Inflammatory macrophage treated with lipopolysaccharide for 4 hours (primary cell): ENCODE data around the gene MUSK.
"Not testable (repeated sequence)": the region's sequence is repeated elsewhere in the genome, so short reads cannot be mapped to it uniquely, and the experiment has no call there.

Experiments used
- DNase-seq: peaks from one replicate; pipeline ENCODE4 v3.0.0-alpha.2; 2020

The MUSK gene

GRCh38 chr9:110765926-110766325, 97.3 kb downstream of the MUSK start:
- DNase-seq: no peak

DNA sequence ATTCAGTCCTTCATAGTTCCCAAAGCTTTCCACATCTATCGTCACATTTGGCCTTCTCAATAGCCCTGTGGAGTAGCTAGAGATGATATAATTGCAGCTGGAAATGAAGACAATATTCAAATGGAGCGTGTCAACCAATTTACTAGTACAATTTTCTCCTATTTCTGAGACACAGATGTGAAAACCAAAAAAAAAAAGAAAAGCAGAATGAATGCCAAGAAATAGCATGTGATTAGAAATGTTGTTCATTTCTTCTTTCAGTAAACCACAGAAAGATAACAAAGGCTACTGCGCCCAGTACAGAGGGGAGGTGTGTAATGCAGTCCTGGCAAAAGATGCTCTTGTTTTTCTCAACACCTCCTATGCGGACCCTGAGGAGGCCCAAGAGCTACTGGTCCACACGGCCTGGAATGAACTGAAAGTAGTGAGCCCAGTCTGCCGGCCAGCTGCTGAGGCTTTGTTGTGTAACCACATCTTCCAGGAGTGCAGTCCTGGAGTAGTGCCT, 99.0 kb downstream of the MUSK start:
- no peak for DNase-seq

DNA sequence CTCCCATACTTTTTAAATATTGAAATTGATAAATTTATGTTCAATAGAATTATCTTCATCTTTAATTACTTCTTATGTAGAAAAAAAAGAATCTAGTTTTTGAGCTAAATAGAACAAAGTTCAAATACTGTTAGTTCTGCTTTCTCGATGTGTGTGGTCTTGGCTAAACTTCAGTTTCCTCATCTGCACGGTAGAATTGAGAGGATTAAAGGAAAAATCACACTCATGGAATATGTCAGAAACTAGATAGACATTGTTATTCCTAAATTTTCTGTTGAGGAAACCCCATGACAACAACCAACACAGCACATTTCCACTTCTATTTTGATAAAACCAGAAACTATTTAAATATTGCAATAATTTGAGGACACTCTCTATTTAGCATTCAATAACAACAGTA, 100.3 kb downstream of the MUSK start:
- DNase-seq: peak; percentile 34

- DNase-seq: no peak
Measured at GRCh38 chr9:110769667-110770066, 101.1 kb downstream of the MUSK start.

GRCh38 chr9:110775724-110776123, 107.1 kb downstream of the MUSK start:
- DNase-seq: no peak

DNA sequence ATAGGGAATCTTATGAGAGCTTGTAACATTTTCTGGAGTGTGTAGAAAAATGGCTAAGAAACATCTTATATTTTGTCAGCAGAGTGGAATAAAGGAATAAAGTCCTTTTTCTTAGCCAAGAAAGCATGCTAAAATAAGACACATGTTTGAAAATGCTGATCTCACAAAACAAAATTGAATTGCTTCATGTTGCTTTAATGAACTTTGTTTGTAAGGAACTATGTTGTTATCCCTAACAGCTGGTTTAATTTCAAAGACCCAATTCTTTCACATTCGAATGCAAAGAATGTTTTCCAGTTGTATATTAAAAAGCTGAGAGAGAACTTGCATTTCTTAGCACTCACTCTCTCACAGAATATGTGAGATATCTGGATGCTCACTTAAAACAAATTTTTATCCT, 107.6 kb downstream of the MUSK start:
- no peak for DNase-seq

- DNase-seq: no peak
Measured at GRCh38 chr9:110777196-110777875, 108.7 kb downstream of the MUSK start.

DNA sequence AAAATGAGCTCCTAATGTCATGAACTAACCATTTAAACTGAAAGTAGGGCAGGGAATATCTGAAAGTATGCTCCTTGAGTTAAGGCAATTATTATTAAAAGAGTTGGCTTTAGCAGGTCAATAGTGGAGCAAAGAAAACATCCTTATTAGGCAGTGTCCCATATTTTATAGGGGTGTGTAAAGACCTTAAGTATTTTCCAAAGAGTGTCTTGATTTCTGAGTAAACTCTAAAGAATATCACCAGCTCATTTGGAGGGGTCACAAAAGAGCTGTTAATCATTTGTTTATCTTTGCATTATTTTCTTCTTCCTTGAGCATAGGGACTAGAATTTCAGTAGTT, 109.3 kb downstream of the MUSK start:
- no peak for DNase-seq

DNA sequence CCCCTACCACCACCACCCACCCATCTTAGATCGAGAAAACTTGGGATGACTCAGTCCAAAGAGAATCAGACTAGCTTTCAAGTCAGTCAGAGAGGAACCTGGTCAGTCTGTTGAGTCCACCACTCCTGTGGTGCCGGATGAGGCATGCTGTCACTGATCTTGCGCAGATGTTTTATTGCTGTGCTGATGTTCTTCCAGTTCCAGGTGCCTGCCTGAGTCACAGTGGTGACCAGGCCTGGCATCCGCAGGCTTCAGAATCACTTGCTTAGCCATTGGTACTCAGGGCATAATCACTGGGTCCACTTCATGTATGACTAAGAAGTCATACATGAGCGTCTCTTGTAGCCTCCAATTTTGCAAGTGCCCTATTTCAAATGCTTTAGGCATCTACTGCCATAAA, 114.1 kb downstream of the MUSK start:
- no peak for DNase-seq

GRCh38 chr9:110784309-110784708, 115.7 kb downstream of the MUSK start:
- no peak for DNase-seq

DNA sequence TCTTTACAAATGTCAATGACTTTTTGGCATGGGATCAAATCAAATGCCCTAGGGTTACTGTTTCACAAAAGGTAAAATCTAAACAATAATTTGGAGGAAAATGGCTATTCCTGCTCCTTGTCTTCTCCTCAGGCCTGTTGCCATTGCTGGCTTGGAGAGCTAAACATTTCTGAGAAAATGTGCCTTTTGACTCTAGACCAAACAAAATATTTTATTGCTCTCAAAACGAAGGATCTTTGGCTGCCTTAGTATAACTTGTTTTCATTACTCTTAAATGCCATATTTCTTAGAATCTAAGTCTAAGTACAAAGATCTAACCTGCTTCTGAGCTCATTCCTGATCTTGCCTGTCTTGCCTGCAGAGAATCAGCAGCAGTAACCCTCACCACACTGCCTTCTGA, 116.6 kb downstream of the MUSK start:
- no peak for DNase-seq

DNA sequence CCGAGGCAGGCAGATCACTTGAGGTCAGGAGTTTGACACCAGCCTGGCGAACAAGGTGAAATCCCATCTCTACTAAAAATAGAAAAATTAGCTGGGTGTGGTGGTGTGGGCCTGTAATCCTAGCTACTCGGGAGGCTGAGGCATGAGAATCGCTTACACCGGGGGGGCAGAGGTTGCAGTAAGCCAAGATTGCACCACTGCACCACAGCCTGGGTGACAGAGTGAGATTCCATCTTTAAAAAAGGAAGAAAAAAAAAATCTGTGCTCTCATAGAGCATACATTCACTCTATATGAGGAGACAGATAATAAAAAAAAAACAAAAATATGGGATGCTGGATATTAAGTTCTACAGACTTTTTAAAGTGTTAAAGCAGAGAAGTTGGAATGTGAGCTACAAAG, 119.8 kb downstream of the MUSK start:
- DNase-seq: not testable (repeated sequence)

- DNase-seq: no peak
Measured at GRCh38 chr9:110788871-110789270, 120.3 kb downstream of the MUSK start.

DNA sequence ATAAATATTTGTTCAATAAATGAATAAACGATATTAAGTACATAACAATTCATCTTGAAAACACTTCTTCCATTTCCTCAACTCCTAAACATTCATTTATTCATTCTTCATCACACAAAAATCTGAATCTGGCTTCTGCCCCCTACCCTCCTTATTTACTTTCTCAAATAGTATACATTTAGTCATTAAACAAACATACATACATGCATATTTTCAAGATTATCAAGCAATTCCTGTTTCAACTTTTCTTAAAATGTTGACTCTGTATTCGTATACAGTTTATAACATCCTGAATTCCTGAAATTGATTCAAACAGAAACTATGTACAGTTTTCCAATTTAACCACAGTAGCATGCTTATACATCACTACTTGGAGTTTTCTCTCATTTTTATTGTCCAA, 129.0 kb downstream of the MUSK start:
- DNase-seq: no peak

DNA sequence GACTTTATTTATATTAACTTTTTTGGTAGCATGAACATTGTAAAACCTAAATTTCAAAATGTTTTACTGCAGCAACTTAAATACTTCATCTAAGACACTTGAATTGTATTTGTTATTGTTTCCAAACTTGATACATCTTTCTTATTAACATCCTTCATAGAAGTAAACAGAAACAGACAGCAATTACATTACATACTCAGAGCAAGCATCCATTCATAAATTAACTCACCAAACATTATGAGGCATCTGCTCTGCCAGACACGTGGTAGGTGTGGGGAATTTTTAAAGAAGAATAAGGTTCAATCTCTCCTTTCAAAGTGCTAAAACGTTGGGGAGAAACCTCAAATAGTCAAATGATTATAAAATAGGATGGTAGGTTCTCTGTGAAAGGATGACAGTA, 130.8 kb downstream of the MUSK start:
- DNase-seq: no peak

GRCh38 chr9:110801426-110801825, 132.8 kb downstream of the MUSK start:
- peak; percentile 47 for DNase-seq

DNA sequence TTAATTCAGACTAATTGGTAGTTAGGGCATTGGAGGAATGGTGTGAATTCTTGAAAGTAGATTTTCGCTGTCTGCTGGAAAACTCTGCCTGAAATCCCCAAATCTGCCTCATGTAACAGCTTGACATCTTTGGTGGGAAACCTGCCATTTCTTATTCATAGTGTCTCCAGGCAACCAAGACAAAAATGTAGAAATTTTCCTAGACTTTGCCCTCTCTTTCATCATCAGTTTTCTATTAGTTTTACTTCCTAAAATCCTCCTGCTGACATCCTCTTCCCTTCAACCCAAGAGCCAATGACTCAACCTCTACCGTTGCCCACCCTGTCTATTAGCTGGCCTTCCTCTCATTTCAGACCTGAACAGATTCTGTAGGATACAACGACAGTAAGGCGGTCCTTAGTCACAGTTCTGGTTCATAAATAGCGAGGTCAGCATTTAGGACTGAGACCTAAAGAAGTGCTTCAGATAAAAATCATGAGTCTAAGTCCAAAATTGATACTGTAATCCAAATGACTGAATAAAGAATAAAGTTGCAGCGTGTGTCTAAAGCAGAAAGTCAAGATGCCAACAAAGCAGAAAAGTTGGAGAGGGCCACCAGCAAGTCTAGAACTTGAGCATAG, 133.9 kb downstream of the MUSK start:
- peak; percentile 93 for DNase-seq

GRCh38 chr9:110807956-110808598, 139.5 kb downstream of the MUSK start:
- no peak for DNase-seq

DNA sequence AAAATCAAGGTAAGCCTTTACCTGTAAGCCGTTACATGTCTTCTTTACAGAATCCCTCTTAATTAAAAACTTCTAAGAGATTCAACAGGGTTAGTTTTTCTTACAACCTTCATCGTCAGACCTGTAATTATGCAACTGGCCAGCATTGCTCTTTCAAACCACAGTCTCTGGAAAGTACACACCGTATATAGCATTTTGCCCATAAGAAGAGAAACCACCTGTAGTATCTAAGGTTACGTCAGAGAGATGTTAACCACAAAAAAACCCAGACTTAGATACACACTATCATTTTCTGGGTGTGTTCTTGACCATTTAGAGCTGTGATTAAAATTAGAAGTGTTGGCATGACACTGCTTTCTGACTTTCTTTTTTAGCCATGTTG, 140.0 kb downstream of the MUSK start:
- no peak for DNase-seq

- no peak for DNase-seq
Measured at GRCh38 chr9:110809038-110809595, 140.5 kb downstream of the MUSK start.

- no peak for DNase-seq
Measured at GRCh38 chr9:110810262-110810976, 141.8 kb downstream of the MUSK start.

DNA sequence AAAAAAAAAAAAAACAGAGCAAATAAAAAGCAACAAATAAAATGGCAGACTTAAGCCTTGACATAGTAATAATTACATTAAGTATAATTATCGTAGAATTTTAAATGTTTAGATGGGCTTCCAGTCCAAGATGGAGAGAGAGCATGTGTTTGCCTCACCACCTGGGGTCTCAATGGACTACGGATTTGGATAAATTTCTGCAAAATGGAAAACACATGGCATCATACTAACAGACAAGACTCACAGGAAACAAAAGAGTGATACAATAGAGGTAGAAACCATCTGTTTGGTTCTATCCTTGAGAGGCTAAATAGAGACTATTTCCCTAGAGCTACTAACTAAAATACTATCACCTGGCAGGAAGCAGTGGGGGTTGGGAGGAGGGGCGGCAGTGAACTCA, 144.3 kb downstream of the MUSK start:
- no peak for DNase-seq

GRCh38 chr9:110814159-110814558, 145.6 kb downstream of the MUSK start:
- no peak for DNase-seq
